Activated CD4-positive, alpha-beta T cell treated with anti-CD3 and anti-CD28 coated beads for 24 hours (primary cell): ENCODE measurements around the gene TP63.

Experiments used
- DNase-seq, 2 donors: peaks; one replicate each; pipeline ENCODE4 v3.0.0-alpha.2; 2020; ENCODE audit warnings: low read depth in 2 of 2

The TP63 gene

DNA sequence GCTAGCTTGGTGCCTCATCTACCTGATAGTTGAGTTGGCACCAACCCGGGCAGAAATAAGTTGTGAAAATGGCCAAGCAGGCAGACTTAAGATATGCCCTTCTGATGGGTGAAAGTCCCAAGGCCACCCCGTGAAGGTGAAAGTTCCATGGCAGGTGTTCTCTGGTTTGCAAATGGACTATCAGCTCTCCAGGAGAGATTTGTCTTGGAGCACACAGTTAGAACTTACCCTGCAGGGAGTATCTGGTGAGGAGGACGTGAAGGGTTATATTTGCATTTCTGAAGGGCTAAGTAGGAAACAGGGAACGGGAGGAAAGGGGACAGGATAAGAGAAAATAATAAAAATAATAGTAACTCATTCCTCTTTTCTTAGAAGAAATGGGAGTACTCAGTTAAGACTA lies 220.5 kb downstream of the TP63 start:
- no peak for DNase-seq

DNA sequence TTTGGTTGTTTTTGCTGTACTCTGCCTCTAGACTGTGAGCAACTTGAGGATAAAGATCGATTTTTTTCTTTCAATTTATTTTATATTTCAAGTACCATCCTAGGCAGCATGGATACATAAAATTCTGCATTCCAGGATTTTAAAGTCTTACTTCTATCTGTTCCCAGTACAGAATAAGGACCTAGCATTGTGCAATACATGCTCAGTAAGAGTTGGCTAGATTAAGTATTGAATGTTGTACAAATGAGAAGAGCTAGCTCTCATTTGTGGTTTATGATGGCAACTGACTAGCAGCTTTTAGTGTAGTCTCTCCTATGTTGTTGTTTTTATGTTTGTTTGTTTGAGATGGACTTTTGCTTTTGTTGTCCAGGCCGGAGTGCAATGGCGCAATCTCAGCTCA lies 222.7 kb downstream of the TP63 start:
- DNase-seq: no peak

DNA sequence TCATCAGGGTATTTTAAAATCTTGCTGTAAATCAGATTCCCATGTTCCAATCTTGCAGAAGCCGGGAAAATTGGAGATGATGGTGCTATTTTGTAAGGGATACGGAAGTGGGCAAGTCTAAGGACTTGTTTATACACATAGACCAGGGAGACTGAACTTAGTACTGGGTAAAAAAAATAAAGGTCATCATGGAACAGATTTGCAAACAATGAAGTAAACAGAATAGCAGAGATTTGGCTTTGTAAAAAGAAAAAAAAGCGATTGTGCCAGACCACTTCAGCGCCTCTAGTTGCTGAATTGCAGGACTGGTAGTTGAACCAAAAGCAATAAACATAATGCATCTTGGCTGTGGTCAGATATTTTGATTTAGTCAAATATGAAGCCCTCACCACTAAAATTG lies 229.1 kb downstream of the TP63 start:
- DNase-seq: no peak

DNA sequence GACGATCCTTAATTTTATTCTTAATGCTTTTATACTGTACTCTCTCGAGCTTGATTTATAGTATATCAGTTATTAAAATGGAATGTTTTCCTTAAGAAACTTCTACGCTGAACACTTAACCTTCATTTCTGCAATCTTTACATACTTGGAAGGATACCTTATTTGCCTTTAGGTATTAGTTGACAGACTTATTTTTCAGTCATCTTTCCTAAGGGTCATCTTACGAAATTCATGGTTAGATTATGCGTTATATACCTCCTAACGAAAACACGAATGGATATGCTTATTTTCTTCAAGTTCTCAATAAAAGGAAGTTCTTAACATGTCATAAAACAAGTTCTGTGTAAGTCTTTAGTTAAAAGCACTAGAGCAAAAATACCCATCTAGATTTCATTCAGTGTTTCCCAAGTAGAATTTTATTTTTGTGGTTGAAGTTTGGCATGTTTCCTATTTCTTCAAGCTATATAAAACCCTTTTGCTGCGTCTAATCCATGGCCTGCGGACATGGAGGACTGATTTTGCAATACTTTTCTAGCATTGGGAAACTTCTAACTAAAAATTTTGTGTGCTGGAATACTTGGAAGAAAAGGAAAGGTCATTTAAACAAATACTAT lies 231.3 kb downstream of the TP63 start:
- no peak for DNase-seq

DNA sequence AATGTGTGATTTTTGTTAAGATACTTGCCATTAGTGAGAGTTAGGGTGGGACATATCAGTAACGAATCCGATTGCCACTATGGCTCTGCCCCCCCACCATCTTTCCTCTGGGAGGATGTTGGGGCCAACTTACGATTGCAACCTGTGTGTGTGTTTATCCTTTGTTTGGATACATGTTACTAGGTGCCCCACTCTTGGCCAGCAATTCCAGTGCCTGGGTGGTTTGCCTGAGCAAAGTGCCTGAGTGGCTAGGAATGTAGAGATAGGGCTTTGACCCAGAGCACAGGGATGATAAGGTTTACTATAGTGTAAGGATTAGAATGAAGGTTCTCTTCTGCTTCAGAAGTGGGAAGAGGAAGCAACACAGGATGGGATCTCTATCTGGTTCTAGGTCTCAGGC lies 231.8 kb downstream of the TP63 start:
- DNase-seq: no peak

DNA sequence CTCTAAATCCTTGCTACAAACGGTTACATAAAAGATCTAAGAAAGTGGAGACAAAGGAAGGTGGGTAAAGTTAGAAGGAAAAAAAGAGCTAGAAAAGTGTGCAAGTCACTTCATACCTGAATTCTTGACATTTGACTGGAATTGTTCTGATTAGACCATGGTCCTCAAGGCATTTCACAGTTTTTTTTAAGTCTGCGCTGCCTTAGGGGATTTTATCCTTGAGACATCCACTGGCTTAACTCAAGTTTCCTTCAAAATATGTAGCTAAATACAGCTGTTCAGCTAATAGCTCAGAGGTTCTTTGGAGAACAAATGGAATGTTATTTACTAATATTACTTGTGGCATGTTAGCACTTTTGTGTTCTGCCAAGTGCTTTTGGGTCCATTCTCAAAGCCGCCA lies 236.9 kb downstream of the TP63 start:
- no peak for DNase-seq

DNA sequence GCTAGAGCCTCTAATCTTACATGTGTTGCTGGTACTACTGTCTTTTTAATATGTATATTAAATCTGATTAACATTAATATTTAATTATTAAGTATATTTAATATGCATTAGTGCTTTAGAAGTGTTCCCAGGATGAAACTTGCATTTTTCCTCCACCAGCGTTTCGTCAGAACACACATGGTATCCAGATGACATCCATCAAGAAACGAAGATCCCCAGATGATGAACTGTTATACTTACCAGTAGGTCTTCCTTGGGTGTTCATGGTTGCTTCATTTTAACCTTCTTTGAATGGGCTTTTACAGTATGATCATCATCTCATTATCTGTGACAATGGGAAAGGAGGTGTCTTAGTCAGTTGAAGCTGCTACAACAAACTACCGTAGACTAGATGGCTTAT lies 238.0 kb downstream of the TP63 start:
- no peak for DNase-seq

DNA sequence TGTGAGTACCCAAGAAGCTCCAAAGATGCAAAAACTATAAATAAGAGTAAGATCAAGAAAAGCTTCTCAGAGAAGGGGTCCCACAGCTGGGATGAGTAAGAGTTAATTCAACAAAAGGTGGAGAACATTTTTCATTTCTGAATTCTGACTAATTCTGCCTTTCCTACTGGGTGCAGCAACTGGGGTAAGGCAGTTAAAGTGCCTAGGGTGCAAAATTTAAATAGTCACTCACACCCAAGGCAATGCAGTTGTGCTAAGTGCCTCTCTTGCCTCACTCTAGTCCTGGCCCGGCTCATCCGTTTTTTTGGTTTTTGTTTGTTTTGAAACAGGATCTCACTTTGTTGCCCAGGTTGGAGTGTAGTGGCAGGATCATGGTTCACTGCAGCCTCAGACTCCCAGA lies 240.2 kb downstream of the TP63 start:
- DNase-seq: no peak

DNA sequence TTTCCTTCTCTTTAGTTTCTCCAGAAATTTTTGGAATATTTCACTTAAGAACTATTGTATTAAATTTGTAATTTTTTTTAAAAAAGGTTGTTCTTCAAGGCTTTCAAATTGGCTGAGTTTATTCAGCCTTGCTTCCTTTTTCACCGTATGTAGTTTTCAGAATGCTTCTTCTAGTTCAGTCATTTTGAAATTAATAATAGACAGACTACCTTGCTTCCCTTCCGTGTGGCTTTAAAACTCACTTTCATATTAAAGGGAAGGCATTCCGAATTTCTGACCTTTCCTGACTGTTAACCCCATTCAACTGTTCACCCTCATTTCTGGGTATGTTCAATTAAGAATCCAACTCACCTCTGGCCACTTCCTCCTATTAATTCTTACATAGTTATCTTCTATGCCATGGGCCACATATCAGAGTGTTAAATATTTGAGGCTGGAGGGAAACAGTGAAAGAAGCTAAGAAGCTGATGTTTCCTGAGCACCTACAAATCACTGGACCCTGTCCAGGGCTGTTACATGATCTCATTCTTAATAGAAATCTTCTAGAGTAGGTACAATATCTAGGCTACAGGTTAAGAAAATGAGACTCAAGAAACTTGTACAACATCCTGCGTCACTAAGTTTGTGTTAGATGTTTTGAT lies 252.0 kb downstream of the TP63 start:
- no peak for DNase-seq

DNA sequence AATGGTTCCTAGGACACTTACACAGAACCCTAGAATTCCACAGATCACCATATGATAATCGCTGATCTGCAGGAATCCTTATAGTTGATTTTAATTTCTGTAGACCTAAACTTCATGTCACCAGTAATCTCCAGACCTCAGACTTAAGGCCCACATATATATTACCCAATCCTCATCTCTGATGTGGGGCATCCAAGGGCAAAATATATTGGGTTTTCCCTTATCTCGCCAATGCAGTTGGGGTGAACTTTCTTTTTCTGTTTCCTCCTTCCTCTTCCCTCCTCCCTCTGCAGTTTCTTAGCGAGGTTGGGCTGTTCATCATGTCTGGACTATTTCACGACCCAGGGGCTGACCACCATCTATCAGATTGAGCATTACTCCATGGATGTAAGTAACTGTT lies 259.3 kb downstream of the TP63 start:
- no peak for DNase-seq

DNA sequence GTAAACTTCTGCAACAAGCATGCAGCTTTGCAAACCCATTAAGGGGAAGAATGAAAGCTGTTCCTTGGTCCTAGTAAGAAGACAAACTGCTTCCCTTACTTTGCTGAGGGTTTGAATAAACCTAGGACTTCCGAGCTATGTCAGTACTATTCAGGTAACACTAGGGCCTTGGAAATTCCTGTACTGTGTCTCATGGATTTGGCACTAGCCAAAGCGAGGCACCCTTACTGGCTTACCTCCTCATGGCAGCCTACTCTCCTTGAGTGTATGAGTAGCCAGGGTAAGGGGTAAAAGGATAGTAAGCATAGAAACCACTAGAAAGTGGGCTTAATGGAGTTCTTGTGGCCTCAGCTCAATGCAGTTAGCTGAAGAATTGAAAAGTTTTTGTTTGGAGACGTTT lies 265.3 kb downstream of the TP63 start:
- no peak for DNase-seq

DNA sequence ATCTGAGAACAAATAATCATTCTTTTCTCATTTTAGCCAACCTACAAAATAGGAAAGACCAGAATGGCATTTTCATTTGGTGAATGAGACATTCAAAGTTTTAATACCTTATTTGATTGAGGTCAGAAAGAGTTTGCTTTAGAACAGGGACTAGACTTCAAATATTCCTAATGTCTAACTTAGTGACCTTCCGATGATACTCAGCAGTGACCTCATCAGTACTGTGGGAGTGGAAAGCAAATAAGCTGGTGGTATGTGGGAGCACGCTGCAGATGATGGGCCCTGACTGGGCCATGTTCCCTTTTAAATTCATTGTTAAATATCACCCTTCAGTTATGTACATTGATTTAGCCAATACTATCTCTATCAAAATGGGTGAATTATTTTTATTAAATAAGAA lies 266.2 kb downstream of the TP63 start:
- DNase-seq: no peak

DNA sequence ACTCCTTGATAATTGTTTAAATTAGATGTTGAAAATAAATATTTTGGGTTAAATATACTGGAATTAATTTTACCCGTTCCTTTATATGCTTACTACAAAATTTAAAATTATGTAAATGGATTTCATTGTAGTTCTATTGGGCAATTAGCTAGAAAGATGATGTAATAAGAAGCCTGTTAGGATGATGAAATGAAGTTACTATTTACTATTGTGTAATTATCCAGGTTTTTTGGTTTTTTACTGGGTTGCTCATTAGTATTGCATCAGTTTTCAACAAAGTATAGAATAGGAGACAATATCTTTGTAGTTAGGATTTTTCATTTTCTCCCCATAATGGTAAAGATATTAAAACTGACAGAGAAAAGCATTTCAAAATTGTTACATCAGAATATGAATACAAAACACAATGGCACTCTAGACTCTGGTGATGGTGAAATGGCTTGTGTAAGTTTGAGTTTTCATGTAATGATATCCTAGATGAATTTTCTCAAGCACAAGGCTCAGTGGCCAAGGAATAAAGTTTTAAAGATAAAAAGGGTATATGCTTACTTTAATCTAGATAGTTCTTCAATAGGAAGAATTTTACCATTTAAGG lies 267.5 kb downstream of the TP63 start:
- no peak for DNase-seq

DNA sequence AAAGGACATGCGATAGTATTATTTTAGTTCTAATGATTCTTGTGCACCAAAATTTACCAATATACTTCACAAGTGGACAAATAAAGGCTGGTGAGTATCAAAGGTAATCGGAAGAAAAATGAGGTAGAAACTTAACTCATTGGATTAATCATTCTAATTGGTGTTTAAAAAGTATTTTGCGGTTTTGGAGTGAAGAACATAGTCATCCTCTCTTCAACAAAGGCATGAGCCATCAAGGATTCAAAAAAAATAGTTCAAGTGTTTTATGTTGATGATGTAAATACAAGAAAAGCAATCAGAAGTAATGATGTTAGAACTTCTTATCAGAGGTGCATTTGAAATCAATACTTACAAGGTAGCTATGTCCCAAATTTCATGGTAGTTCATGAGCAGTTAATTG lies 268.0 kb downstream of the TP63 start:
- DNase-seq: no peak

DNA sequence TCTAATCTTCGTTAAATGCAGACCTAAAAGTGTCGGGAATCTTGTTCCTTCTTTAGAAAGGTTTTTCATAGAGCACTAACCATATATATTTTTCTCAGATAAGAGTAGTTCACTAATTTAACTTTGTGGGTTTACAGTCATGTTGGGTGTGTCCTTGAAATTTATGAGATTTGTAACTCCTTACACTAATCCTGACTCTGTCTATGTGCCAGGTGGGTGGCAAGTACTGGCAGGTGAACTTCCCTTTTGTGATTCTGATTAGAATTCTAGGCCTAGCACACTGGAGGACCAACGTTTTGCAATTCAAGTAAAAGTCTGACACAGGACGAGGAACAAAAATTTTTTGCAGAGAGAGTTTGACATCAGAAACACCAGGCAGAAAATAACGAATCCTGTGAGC lies 269.4 kb downstream of the TP63 start:
- no peak for DNase-seq

DNA sequence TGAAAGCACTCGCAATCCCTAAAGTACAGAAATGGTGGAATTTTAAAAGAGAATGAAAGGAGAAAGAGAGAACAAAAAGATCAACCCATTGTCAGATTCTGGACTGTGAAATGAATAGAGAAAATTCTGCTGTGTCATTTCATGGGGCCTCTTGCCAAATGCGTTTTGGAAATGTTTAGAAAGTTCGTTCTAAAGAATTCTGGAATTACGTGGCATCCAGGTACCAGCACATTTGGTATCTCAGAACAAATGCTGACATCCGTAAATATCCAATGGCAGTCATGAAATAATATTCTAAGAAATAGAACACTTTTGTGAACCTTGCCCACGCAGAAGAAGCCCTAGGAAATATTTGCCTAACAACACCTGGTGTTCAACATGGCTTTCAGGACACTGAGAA lies 270.3 kb downstream of the TP63 start:
- DNase-seq: no peak

DNA sequence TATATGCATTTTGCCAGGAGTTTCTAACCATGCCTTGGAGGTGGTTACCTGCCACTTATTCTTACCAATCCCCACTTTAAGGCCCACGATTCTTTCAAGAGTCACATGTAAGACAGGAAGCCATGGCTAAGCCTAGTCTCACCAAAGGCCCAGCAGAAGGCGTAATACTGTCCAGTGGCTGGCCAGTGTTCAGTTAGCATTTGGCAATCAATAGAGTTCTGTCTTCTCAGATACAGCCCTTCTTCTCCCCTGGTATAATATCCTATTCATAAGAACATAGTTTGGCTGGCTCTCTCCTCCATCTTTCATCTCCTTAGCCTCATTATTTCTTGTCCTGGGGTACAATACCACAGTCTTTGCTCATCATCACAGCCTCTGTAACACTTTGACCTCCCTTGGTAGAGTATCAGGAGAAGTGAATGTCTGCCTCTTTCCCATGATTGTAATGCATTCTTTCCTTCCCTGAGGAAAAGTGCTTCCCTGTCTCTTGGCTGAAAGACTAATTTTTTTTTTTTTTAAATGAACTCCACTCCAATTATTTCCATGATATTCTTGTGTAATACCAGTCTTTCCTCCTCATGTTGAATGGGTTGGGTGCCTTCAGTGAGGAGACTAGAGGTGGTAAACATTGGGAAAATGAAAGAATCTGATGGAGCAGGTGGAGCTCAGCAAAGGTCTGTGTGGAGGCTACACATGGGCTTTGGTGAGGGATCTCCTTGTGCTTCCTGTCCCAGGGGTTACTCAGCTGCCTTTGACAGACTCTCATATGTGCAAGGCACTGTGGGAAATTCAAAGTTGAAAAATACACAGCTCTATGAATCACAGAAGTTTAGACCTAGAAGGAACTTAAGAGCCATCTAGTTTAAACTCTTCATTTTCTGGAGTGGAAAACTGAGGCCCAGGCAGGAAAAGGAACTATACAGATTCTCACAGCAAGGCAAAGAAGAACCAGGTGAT lies 271.3 kb downstream of the TP63 start:
- DNase-seq: no peak

DNA sequence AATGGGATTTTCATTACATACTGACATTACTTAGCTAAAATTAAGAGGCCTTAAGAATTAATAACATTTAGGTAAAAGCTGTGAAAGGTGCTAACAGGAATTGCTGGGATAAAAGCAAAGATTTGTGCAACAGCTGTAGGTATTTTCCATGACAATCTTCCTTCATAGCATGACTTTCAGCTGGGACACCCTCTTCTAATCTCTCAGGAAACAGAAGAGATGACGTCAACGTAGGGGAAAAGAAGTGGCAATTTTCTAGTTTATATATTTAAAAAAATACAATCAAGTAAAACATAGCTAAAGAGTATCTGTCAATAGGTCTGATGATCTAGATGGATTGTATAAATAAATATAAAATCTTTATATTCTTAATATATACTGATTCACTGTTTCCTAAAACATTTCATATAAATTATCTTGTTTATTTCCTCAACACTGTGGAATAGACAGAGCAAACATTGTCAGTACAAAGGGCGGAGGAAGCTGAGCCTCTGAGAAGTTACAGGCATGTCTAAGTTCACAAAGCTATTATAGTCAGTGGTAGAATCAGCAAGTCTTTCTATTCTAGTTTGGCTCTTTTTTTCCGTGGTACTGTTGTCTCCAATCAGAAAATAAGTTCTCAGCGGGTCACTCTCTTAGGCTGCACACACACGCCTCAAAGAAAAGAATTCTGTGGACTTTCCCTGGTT lies 272.5 kb downstream of the TP63 start:
- DNase-seq: no peak

DNA sequence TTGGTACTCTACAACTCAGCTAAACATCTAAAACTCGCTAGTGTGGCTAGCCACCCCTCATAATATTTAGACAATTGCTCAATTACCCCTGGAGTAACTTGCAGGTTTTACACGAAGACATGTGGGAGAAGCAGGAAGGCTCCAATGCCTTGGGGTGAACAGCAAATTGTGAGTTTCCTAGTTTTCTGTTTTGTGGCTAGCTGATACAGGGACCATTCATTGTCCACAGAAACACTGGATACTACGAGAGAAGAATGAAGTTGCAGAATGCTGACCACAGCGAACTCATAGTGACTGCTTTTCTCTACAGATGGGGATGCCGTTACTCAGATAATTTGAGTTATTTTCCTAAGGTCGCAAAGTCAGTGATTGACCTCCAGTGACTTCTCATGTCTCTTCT lies 276.6 kb downstream of the TP63 start:
- DNase-seq: no peak

DNA sequence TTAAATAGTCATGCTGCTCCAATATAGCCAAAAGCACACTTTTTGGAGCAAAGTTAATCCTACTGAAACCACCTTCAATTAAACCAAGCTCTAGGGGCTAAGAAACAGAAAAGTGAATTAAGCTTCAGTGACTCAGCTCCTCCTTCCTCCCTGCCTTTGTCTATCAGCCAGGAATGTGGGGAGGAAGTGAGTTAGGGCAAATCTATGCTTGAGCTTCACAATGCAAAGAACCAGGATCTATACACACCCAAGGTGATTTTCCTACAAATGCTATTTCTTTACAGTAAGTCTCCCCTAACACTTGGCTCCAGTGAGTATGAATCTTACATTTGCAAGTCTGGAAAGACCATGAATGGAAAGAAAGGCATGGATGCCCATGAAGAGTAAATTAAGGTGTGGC lies 277.5 kb downstream of the TP63 start:
- DNase-seq: no peak

DNA sequence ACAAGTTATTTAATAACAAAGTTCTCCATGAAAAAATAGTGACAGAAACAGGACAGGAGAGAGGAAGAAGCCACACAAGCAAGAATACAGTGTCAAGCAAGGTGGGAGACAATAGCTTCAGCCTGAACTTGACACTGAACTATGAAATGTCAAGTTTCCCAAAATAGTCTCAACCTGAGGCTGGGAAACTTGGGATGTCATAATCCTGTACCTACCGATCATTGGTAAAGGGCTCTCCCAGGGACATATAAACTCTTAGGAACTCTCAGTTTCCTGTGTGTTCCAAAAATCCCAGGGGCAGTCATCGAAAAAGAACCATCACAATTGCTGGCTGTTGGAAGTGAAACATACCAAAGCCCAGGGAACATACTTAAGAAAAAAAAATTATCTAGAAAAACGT lies 277.9 kb downstream of the TP63 start:
- DNase-seq: no peak

DNA sequence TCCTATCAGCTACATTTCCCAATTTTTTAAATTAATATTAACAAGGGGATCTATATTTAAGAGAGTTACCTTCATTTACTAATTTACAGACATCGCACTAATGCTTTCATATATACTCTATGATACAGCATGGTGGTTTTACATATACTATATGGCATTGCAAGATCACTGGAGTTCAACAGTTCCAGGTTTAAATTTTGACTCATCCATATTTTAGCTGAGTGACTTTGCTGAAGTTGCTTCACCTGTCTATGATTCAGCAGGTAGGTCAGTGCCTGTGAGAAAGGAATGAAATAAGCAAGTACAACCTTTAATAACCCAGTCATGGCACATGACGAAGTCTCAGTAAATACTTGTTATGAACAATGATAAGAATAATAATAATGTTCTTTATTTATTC lies 278.4 kb downstream of the TP63 start:
- no peak for DNase-seq
